ENCODE data around the gene VCX2.
A peak's percentile ranks its signal among the peaks of the same experiment; 100 is the strongest.
"Not testable (repeated sequence)": the region's sequence is repeated elsewhere in the genome, so short reads cannot be mapped to it uniquely, and the experiment has no call there.

Gene VCX2

DNA sequence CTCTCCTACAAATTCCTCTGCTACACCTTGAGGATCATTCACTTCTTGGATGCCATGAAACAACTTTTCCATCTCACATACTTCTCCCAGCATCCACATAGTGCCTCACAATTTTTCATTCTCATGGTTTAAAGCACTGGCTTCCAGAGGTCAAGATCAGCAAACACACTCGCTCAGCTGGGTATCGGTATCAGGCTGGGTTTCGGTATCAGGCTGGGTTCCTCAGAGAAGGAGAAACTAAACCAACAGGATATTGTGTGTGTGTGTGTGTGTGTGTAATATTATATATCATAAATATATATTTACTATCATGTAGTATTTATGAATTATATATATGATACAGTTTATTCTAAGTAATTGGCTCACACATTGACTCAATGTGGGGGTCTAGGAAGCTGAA is at the start of gene VCX2:
TSS of gene VCX2 (minus strand) at position 99 of the 400 bp plus-strand sequence. CDS start 624 bp downstream, outside the sequence.
- not testable (repeated sequence) for DNase-seq

DNA sequence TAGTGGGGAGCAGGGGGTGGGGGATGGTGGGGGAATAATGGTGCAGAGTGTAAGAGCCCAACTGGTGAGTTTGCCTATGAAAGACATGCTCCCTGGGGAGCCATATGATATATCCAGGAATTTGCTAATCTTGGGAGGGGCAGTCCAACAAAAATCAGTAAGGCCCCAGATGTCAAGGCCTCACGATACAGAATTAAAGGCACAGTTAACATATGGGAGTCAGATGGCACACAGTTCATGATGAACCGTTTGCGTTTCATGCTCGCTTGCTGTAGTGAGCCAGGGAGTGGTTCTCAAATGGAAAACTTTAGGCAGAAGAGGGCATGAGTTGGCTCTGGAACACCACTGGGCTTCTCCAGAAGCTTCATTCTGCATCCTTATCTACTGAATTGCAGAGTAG is 33.9 kb upstream of the VCX2 start:
- no peak for DNase-seq

DNA sequence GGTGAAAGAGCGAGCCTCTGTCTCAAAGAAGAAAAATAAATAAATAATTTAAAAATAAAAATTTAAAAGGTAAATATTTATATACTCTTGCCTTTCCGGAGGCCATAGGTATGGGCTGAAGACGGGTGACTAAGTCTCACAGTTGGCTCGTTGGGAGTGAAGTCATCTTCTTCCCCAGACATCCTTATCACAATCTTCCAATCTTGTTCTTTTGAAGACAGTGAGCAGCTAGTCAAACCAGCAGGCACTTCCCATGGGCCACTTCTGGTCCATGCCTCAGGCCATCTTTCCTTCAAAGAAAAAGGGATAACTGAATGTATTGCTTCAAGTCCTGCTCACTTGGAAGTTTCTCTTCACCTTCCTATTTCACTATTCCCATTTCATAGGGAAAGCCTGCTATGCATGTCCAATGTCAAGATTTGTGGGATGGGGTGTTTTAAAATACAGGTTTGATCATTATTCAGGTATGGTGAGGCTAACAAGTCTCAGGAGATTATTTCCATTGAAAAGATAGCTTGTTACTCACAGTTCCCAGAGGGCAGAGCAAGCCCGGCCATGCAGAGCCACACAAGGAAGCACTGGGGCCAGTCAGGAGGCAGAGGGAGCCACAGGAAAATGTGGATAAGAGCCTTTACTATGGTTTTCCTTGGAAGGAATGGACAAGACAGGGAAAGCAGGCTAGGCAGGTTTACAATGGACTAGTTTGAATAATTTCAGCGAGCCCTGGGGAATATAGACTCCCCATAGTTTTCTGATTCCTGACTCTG is 33.3 kb upstream of the VCX2 start:
- DNase-seq = no peak

DNA sequence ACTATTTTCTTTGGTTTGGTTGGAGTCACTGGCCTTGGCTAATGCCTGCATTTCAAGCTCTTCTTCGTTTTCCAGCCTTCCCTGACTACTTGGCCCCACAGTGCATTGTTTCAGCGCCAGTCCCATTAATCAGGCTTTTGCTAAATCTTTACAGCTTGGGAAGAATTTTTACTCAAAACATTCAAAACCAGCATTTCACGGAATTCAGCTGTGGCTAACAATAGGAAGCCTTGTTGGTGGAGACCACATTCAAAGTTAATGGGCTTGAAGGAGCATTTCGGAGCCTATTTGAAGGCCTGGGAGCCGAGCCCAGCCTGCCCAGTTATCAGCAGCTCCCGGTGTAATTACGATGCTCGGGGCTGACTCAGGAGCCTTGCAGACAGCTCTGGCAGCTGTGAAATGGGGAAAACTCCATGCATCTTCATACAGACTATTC is 30.8 kb upstream of the VCX2 start:
- DNase-seq = no peak

DNA sequence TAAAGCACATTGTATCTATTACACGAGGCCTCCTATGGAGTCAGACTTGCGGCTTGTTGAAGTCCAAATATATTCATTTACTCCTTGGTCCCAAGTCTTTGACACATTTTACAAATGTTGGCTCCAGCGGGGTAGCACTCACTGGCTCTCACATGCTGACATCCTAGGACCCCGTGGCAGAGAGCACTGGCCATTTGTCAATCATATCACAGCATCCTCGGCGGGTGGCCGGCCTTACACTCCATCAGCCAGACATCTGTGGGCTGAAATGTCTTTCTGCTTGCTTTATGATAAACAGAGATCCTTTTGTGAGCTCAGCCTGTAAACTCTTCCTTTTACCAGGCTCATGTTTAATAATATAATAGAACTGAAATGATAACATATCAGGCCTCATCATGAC is 25.7 kb upstream of the VCX2 start:
- DNase-seq = no peak

DNA sequence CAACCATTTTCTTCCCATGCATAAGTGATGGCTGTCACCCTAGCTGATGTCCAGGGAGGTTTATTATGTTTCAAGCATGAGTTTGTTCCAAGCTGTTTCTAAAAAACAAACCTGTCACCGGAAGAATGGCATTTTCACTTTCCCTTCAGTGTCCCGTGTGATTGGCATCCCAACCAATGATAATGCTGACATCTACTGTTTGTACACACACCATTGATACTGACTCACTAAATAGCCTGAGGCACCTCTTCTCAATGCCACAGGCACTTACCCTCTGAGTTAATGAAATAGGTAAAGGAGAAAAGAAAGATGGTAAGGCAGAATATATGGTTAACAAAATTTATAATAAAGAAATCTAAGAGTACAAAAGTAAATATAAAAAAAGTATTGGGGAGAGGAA is 23.1 kb upstream of the VCX2 start:
- no peak for DNase-seq

DNA sequence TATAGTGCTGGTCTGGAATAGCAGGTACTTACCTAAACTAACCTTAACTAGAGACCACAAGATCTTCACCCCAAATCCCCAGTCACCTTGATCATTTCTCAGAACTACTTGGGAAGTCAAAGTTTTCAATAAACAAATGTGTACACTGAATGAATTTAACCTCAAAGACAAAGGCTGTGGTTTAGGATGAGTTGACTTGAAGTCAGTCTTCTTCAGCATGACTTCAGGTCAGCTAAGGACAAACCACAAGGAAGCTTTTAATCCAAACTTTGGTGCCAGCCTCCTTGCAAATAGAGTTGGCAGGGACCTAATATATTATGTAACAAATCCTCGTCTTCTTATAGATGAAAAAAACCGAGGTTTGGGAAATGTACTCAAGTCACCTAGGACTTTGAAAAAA is 21.2 kb upstream of the VCX2 start:
- no peak for DNase-seq

DNA sequence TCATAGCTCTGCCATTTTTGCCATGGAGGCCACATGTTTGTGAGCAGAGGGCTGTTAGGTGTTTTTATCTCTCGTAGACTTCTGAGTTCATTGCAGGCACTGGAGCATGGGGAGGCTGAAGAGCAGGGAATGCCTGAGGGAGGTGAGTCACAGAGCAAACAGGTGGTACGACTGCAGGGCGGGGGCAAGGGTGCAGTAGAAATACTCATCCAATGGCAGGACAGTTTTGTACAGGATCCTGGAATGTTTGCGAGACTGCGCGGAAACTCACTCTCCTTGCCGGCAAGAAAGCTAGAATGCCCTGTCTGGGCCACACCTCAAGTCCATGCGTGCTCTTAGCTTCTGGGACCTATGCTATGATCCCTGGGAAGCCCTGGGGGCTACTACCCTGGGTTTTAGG is 20.0 kb upstream of the VCX2 start:
- no peak for DNase-seq

DNA sequence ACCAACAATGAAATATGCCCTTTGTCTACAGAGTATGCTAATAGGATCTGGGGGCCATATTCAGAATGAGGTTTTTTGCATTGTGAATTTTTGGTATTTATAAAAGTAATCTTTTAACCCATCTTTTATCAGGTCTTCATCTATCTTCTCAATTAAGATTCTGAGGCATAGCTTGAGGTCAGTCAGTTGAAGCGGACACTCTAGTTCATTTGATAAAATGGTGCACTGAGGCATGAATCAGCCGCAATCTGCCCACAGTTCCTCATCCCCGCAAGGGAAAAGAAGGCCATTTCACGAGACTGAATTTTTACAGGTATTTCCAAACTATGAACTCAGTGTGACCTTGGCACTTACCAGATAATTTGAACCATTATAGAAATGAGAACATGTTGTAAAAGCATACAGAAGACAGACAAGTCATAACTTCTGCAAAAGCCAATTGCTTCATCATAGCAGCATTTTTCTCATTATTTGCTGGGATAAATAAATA is 19.3 kb upstream of the VCX2 start:
- no peak for DNase-seq

DNA sequence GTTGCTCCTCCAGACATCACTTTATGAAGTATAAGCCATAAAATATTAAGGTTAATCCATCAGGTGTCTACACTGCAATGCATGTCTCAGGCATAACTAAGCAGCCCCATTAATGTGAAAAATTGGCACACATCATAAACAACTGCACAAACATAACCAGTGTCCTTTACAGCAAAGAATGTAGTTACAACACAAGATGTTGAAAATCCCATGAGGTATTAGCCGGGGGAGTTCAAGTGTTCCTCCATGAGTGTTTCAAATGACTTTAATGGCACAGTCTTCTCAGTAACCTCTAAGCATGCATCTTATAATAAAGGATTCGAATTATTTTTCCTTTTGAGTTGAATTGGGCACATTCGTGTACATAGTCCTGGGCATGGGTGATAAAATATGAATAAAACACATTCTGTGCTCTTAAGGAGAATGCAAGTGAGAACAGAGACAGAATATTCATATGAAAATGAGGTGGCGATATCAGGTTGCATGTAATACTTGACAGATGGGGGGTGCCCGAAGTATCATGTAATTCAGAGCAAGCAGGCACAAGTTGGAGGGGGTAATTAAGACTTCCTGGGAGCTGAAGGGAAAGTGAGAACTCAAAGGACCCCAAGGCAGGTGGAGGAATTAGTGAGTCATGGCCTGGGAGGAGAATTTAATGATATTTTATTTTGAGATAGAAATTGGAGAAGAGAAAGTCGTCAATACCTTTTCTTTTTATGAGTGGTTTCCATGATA is 18.2 kb upstream of the VCX2 start:
- no peak for DNase-seq

DNA sequence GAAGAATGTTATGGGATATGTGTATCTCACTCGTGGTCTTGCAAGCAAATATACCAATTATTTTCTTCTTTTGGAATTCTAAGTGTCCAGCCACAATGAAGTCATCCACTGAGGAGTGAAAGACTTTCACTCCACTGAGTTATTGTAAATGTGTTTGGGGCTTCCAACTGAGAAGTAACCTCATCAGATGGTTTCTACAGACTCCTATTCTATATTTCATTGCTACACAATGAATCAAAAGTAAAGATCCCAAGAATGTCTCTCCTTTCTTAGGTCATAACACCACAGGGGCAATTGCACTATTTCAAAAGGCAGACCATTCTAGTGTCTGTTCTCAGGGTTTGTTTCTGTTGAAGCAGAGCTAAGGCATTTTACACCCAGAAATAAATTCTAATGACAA is 12.3 kb upstream of the VCX2 start:
- no peak for DNase-seq

DNA sequence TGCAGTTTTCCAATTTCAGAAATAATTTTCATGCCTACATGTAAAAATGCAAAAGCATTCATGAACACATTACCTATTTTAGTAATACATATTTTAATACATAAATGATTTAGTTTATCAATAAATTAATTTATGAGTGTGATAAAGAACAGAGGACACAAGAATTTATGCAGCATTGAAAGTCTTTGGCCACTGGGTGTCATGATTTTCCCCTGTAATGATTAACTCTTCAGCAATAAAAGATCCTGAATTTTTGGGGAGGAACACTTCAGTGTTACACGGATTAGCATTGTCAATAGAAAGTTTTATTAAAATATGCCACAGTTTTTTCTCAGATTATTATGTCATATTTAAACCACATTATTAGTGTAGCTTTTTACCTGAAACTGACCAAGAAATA is 8.6 kb upstream of the VCX2 start:
- no peak for DNase-seq

DNA sequence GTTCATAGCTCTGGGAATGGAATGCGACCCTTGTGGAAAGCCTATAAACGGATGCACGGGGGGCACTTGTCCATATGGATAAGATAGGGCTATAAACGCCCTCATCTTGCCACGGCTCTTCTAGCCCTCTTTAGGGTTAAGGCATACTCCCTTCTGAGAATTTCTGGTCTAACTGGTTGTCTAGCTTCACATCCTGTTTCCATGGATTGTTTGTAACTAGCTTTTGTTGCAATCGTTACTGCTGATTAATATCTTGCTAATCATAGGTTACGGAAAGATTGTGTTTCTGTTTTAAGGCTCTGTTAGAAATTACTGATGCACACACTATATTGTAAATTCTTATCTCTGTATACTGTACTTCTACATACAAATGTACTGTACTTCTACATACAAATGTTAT is 17.1 kb downstream of the VCX2 start:
- not testable (repeated sequence) for DNase-seq

DNA sequence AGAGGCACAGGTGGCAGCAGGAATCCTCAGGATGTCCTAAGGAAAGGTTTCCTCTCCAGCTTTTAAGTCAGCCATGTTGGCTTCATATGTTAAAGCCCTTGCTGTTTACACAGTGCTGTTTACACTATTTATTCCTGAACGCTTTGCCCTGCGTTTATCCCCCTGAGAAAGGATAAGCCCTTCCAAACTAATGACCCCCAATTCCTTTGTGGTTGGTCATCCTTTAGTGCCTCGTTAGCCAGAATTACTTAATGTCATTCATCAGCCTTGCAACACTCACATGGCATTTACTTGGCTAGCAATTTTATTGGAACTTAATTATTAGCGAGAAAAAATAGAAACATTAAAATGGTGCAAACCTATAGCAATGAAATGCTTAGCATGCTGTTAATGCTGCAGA is 23.8 kb downstream of the VCX2 start:
- DNase-seq = peak in 1 of 2 experiments; percentile 21

DNA sequence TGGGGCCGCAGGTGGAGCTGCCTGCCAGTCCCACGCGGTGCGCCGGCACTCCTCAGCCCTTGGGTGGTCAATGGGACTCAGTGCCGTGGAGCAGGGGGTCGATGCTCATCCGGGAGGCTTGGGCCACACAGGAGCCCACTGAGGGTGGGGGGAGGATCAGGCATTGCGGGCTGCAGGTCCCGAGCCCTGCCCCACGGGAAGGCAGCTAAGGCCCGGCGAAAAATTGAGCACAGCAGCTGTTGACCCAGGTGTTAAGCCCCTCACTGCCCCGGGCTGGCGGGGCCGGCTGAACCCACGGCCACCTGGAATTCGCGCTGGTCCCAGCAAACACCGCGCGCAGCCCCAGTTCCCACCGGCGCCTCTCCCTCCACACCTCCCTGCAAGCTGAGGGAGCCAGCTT is 26.1 kb downstream of the VCX2 start:
- DNase-seq = no peak

DNA sequence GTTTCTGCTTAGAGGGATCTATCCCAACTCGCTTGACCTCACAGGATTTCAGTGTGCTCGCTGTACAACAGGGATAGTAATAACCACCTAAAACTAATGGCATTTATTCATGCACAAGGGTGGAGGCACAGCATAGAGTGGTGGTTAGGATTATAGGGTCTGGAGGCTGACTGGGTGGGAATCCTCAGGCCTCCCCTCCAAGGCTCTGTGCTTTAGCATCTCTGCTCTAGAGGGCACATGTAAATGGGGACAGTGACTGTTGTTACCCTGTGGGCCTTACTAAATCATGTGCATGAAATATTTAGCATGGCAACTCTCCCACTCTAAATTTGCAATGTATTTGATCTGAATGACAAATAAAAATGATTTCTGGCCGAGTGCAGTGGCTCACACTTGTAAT is 29.2 kb downstream of the VCX2 start:
- DNase-seq = no peak

DNA sequence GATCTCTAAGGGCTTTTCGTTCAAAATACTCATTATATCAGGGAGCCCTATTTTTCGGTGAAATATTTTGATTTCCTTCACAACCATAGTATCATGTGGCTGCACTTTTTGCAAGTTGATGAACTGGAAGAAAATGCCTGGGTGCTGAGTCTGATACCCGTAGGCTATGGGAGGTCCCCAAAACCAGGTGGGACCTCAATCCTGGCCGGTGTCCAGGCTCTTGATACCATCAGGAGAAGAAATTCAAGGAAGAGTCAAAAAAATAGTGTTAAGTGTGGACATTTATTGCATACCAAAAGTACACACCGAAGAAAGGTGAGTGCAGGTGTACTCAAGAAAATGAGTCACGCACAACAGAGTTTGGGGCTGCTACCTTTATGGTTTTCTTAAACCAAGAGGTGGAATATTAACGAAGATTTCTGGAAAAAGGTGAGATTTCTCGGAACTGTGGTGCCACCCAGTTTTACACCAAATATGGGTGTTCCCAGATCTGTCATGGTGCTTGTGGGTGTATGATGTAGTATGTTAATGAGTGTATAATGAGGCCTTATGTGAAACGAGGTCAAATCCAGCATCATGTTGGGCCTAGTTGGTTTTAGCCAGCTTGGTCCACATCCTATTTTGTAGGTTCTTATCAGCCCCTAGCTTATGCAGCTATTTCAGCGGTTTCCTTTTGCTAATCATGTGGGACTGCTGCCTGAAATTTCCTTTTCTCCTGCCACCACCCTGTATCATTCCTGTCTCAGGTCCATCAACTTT is 29.9 kb downstream of the VCX2 start:
- DNase-seq = no peak

DNA sequence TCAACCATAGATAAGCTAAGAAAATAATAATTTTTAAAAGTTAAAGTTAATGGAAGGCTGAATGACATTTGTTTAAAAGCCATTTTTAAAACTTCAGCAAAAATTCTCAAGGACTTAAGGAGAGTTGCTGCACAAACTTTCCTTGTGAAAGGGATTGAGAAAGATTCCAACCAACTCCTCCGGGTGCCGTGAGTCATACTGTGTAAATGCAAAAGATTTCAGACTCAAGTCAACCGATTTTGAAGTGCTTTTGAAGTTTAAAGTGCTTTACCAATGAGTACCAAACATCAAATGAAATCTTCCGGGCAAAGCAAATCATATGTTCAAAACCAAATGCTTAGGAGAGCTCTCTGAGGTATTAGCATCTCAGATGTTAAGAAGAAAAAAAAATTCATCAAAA is 31.4 kb downstream of the VCX2 start:
- no peak for DNase-seq

DNA sequence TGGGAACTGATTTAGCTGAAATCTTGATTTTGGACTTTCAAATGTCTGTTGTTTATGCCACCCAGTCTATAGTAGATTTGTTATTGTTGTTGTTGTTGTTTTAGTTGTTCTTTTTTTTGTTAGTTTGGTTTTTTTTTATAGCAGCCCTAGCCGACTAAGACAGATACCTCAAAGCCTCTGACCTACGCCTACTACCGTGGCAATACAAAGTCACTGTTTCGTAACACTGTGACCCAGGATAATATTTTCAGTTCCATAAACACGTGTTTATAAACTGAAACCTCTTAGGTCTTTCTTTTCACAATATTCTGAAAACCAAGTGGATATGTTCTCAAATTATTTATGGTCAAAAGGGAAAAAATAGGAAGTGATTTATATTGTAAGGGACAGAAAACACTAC is 32.8 kb downstream of the VCX2 start:
- DNase-seq = no peak

DNA sequence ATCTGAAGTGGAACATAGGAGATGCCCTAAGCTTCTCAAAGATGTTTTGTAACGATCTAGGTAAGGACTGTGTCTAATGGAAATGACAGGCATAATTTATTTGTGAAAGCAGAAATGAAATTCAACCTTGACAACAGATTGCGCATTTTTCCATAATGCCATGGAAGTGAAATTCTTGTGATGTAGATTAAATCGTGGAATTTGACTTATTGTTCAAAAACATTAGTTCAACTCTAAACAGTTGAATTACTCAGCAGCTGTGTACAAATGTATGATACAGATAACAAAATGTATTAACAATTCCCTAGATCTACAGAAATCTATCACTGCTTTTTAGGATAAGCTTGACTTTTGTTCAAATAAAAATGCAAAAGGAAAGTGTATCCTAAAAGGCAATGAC is 44.4 kb downstream of the VCX2 start:
- no peak for DNase-seq

DNA sequence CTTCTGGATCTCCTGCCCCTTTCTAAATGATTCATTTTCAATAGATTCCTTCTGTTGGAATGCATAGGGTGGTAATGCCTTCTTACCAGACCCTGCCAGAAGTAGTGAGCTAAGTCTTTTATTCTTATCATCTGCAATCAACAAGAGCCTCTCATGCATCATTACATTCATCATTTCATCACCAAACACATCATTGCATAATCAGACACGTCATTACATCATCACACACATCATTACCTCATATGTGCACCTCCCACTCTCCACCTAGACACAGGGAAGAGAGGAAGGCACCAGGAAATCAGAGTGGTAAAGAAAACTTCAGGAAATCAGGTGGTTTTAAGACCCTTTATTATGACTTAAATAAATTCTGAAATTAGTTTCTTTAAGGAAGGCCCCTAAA is 45.0 kb downstream of the VCX2 start:
- DNase-seq = no peak

DNA sequence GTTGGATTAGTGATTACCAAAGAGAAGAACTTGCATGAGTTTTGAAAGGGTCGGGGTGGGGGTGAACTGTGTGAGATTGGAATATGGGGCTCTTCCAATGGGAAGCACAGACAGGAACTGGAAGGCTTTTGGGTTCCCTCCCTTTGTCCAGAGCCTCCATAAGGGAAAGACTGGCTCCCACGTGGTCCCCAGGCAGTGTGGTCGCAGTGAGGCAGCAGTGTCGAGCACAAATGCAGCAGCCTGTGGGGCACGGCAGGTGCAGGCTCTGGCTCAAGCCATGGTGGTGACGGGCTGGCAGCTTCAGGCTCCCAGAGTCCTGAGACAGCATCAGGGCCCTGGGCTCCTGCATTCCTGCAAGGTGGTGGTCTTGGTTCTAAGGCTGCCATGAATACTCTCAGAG is 45.5 kb downstream of the VCX2 start:
- no peak for DNase-seq

DNA sequence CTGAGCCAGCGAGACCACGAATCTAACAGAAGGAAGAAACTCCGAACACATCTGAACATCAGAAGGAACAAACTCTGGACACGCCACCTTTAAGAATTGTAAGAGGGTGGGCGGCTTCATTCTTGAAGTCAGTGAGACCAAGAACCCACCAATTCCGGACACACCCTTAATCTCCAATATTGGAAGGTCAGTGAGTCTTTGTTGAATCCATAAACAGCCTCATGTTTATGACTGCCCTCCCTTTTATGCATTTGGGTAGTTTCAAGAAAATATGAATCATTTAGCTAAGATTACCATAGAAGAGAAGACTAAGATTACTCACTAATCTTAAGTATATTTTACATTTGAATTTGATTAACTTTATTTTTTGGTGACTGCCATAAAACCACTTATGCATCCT is 48.5 kb downstream of the VCX2 start:
- no peak for DNase-seq

DNA sequence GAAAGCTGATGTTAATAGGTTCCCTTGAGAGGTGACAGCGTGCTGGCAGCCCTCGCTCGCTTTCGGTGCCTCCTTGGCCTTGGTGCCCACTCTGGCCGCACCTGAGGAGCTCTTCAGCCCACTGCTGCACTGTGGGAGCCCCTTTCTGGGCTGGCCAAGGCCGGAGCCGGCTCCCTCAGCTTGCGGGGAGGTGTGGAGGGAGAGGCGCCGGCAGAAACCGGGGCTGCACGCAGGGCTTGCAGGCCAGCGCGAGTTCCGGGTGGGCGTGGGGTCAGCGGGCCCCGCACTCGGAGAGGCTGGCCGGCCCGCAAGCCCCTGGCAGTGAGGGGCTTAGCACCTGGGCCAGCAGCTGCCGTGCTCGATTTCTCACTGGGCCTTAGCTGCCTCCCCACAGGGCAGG is 49.7 kb downstream of the VCX2 start:
- not testable (repeated sequence) for DNase-seq
